GM19372 (cell line): Measurements from ENCODE around the gene LNX2.

ENCODE experiments used
- ATAC-seq: cut with Tn5 transposase; IDR thresholded peaks from one replicate; pipeline ENCODE4 v1.9.1; 2021; ENCODE audit warnings: mild to moderate bottlenecking, low read depth, moderate library complexity; ENCODE audit not compliant: unreplicated experiment

LNX2 gene

GRCh38 chr13:27523346-27524073 is 96.8 kb downstream of the LNX2 start:
- no peak for ATAC-seq

- no peak for ATAC-seq
These were observed 97.5 kb downstream of the LNX2 start for GRCh38 chr13:27522847-27523246.

- no peak for ATAC-seq
These were observed 104.2 kb downstream of the LNX2 start for GRCh38 chr13:27516103-27516502.

GRCh38 chr13:27510082-27510481 is 110.2 kb downstream of the LNX2 start:
- no peak for ATAC-seq

GRCh38 chr13:27508802-27509201 is 111.5 kb downstream of the LNX2 start:
- no peak for ATAC-seq

- ATAC-seq: no peak
These were observed 114.5 kb downstream of the LNX2 start for GRCh38 chr13:27505792-27506191.

- ATAC-seq: no peak
These were observed 115.5 kb downstream of the LNX2 start for GRCh38 chr13:27504868-27505194.

GRCh38 chr13:27504128-27504867 is 116.0 kb downstream of the LNX2 start:
- ATAC-seq: no peak

- no peak for ATAC-seq
These were observed 119.4 kb downstream of the LNX2 start for GRCh38 chr13:27500806-27501534.

GRCh38 chr13:27497563-27498230 is 122.6 kb downstream of the LNX2 start:
- no peak for ATAC-seq

GRCh38 chr13:27496536-27497273 is 123.6 kb downstream of the LNX2 start:
- no peak for ATAC-seq

GRCh38 chr13:27496006-27496405 is 124.3 kb downstream of the LNX2 start:
- ATAC-seq: no peak
